Measurements from ENCODE around the gene C1QTNF1.

The C1QTNF1 gene

GRCh38 chr17:79097226-79098055 lies 73.5 kb downstream of the C1QTNF1 start:
- DNase-seq = no peak

GRCh38 chr17:79098282-79098867 lies 74.4 kb downstream of the C1QTNF1 start:
- no peak for DNase-seq
